GM23338 (cell line): ENCODE results near the gene SERPINI2. TPM values are rescaled to one million over a fixed set of nuclear protein-coding genes. Genes with fewer than 3 reads are reported as not detected.

Experiments used
- CREB1 ChIP-seq: fragments of 250-450 bp; sonication (Bioruptor Pico); IDR thresholded peaks from 2 replicates; pipeline ENCODE4 v1.5.0; 2020; ENCODE audit warnings: low read depth, mild to moderate bottlenecking, moderate library complexity
- EZH2phosphoT487 ChIP-seq: fragments of 200-600 bp; sonication (generic); IDR thresholded peaks from one replicate; pipeline ENCODE4 v1.8.1; 2018; ENCODE audit warnings: antibody characterized with exemption; ENCODE audit not compliant: unreplicated experiment
- NANOG ChIP-seq: IDR thresholded peaks from 2 replicates; pipeline ENCODE4 v1.6.1; 2016; ENCODE audit warnings: antibody characterized with exemption, borderline replicate concordance
- POLR2AphosphoS5 ChIP-seq: IDR thresholded peaks from 2 replicates; pipeline ENCODE4 v1.6.1; 2016; ENCODE audit warnings: antibody characterized with exemption, low read depth
- ZNF114 ChIP-seq: fragments of 250-450 bp; sonication (Bioruptor Pico); IDR thresholded peaks from 2 replicates; pipeline ENCODE4 v1.5.0; 2020; ENCODE audit warnings: mild to moderate bottlenecking, moderate library complexity
- ZNF331 ChIP-seq: fragments of 250-450 bp; sonication (Bioruptor Pico); IDR thresholded peaks from 2 replicates; pipeline ENCODE4 v1.5.0; 2020; ENCODE audit warnings: low read depth, mild to moderate bottlenecking, moderate library complexity
- polyA plus RNA-seq: library from polyadenylated mRNA; unstranded; fragments of >200 nt; fragmentation: Nextera tagmentation; extraction: Ambion mirVana; gene quantifications from 2 replicates; pipeline ENCODE4 v1.2.1, GENCODE V29; 2016
- total RNA-seq: library from RNA; depleted of rRNA; stranded (reverse); fragments of >200 nt; shearing (Covaris generic); gene quantifications from 2 replicates; pipeline ENCODE4 v1.2.3, GENCODE V29; 2014
- TF ChIP-seq, protein P1 (sequence below): fragments of 250-450 bp; sonication (Bioruptor Pico); IDR thresholded peaks from 2 replicates; pipeline ENCODE4 v1.5.0; 2020; ENCODE audit warnings: mild to moderate bottlenecking, moderate library complexity
- TF ChIP-seq, protein P2 (sequence below): IDR thresholded peaks from one replicate; pipeline ENCODE4 v1.6.1; 2018; ENCODE audit warnings: antibody characterized with exemption; ENCODE audit not compliant: unreplicated experiment

SERPINI2 gene
- total and polyA plus RNA-seq, 2 experiments from 2014 or later = 0.68 to 2.5 TPM

- TF ChIP-seq, protein P1, sequence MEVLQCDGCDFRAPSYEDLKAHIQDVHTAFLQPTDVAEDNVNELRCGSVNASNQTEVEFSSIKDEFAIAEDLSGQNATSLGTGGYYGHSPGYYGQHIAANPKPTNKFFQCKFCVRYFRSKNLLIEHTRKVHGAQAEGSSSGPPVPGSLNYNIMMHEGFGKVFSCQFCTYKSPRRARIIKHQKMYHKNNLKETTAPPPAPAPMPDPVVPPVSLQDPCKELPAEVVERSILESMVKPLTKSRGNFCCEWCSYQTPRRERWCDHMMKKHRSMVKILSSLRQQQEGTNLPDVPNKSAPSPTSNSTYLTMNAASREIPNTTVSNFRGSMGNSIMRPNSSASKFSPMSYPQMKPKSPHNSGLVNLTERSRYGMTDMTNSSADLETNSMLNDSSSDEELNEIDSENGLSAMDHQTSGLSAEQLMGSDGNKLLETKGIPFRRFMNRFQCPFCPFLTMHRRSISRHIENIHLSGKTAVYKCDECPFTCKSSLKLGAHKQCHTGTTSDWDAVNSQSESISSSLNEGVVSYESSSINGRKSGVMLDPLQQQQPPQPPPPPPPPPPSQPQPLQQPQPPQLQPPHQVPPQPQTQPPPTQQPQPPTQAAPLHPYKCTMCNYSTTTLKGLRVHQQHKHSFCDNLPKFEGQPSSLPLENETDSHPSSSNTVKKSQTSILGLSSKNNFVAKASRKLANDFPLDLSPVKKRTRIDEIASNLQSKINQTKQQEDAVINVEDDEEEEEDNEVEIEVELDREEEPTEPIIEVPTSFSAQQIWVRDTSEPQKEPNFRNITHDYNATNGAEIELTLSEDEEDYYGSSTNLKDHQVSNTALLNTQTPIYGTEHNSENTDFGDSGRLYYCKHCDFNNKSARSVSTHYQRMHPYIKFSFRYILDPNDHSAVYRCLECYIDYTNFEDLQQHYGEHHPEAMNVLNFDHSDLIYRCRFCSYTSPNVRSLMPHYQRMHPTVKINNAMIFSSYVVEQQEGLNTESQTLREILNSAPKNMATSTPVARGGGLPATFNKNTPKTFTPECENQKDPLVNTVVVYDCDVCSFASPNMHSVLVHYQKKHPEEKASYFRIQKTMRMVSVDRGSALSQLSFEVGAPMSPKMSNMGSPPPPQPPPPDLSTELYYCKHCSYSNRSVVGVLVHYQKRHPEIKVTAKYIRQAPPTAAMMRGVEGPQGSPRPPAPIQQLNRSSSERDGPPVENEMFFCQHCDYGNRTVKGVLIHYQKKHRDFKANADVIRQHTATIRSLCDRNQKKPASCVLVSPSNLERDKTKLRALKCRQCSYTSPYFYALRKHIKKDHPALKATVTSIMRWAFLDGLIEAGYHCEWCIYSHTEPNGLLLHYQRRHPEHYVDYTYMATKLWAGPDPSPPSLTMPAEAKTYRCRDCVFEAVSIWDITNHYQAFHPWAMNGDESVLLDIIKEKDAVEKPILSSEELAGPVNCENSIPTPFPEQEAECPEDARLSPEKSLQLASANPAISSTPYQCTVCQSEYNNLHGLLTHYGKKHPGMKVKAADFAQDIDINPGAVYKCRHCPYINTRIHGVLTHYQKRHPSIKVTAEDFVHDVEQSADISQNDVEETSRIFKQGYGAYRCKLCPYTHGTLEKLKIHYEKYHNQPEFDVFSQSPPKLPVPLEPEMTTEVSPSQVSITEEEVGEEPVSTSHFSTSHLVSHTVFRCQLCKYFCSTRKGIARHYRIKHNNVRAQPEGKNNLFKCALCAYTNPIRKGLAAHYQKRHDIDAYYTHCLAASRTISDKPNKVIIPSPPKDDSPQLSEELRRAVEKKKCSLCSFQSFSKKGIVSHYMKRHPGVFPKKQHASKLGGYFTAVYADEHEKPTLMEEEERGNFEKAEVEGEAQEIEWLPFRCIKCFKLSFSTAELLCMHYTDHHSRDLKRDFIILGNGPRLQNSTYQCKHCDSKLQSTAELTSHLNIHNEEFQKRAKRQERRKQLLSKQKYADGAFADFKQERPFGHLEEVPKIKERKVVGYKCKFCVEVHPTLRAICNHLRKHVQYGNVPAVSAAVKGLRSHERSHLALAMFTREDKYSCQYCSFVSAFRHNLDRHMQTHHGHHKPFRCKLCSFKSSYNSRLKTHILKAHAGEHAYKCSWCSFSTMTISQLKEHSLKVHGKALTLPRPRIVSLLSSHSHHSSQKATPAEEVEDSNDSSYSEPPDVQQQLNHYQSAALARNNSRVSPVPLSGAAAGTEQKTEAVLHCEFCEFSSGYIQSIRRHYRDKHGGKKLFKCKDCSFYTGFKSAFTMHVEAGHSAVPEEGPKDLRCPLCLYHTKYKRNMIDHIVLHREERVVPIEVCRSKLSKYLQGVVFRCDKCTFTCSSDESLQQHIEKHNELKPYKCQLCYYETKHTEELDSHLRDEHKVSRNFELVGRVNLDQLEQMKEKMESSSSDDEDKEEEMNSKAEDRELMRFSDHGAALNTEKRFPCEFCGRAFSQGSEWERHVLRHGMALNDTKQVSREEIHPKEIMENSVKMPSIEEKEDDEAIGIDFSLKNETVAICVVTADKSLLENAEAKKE (CRISPR knock-in tag) = no peak
- no peak for TF ChIP-seq NANOG
- TF ChIP-seq POLR2AphosphoS5 = no peak
- no peak for TF ChIP-seq ZNF331
- TF ChIP-seq, protein P2, sequence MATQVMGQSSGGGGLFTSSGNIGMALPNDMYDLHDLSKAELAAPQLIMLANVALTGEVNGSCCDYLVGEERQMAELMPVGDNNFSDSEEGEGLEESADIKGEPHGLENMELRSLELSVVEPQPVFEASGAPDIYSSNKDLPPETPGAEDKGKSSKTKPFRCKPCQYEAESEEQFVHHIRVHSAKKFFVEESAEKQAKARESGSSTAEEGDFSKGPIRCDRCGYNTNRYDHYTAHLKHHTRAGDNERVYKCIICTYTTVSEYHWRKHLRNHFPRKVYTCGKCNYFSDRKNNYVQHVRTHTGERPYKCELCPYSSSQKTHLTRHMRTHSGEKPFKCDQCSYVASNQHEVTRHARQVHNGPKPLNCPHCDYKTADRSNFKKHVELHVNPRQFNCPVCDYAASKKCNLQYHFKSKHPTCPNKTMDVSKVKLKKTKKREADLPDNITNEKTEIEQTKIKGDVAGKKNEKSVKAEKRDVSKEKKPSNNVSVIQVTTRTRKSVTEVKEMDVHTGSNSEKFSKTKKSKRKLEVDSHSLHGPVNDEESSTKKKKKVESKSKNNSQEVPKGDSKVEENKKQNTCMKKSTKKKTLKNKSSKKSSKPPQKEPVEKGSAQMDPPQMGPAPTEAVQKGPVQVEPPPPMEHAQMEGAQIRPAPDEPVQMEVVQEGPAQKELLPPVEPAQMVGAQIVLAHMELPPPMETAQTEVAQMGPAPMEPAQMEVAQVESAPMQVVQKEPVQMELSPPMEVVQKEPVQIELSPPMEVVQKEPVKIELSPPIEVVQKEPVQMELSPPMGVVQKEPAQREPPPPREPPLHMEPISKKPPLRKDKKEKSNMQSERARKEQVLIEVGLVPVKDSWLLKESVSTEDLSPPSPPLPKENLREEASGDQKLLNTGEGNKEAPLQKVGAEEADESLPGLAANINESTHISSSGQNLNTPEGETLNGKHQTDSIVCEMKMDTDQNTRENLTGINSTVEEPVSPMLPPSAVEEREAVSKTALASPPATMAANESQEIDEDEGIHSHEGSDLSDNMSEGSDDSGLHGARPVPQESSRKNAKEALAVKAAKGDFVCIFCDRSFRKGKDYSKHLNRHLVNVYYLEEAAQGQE = no peak
- no peak for TF ChIP-seq EZH2phosphoT487
- TF ChIP-seq CREB1 = no peak
- no peak for TF ChIP-seq ZNF114 (CRISPR knock-in tag)
Observed at GRCh38 chr3:167453815-167454214, 20.0 kb downstream of the SERPINI2 start (continued).
